ENCODE data around the gene XG.
"Not testable (repeated sequence)": the region's sequence is repeated elsewhere in the genome, so short reads cannot be mapped to it uniquely, and the experiment has no call there.

Gene XG

DNA sequence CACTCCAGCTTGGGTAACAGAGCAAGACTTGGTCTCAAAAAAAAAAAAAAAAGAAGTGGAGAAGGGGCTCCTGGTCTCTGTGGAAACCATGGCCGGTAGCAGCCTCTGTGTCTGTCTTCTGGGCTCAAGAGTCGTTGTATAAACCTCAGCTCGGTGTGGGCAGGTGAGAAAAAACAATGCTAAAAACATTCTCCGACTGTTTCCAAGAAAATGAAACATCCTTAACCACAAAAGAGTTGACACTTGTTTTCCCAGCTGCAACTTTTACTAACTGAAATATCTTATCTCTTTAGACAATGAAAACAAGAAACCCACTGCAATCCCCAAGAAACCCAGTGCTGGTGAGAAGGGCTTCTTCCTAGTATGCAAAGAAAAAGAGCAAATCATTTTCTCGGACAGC is 34.5 kb upstream of the XG start:
- TF ChIP-seq, protein P1, sequence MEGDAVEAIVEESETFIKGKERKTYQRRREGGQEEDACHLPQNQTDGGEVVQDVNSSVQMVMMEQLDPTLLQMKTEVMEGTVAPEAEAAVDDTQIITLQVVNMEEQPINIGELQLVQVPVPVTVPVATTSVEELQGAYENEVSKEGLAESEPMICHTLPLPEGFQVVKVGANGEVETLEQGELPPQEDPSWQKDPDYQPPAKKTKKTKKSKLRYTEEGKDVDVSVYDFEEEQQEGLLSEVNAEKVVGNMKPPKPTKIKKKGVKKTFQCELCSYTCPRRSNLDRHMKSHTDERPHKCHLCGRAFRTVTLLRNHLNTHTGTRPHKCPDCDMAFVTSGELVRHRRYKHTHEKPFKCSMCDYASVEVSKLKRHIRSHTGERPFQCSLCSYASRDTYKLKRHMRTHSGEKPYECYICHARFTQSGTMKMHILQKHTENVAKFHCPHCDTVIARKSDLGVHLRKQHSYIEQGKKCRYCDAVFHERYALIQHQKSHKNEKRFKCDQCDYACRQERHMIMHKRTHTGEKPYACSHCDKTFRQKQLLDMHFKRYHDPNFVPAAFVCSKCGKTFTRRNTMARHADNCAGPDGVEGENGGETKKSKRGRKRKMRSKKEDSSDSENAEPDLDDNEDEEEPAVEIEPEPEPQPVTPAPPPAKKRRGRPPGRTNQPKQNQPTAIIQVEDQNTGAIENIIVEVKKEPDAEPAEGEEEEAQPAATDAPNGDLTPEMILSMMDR (IDR thresholded peaks at IDR 0.05; ENCODE audit: control insufficient read depth, extremely low read depth, insufficient read depth) = no peak
- DNase-seq (ENCODE audit: low read depth) = no peak
- no peak overlapping the region for H3K4me3 ChIP-seq (ENCODE audit: low read depth, low read length)

DNA sequence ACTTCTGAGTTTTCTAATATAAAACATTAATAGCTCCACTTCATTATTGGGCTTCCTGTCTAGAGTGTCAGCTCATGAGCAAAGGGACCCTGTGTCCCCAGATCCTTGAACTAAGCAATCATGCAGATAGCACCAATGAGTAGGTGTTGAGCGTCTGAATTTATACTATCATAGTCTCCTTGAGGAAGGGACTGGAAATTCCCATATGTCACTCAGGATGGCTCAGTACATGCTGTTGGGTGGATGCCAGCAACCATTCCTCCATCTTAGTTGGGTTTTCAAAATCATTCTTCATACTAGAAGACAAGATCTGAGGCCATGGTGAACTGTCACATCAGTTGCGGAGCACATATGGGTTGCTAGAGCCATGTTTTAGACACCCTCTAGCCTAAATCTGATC is 33.0 kb upstream of the XG start:
- TF ChIP-seq, protein P1 (IDR thresholded peaks at IDR 0.05; ENCODE audit: control insufficient read depth, extremely low read depth, insufficient read depth) = no peak
- no peak for DNase-seq (ENCODE audit: low read depth)

DNA sequence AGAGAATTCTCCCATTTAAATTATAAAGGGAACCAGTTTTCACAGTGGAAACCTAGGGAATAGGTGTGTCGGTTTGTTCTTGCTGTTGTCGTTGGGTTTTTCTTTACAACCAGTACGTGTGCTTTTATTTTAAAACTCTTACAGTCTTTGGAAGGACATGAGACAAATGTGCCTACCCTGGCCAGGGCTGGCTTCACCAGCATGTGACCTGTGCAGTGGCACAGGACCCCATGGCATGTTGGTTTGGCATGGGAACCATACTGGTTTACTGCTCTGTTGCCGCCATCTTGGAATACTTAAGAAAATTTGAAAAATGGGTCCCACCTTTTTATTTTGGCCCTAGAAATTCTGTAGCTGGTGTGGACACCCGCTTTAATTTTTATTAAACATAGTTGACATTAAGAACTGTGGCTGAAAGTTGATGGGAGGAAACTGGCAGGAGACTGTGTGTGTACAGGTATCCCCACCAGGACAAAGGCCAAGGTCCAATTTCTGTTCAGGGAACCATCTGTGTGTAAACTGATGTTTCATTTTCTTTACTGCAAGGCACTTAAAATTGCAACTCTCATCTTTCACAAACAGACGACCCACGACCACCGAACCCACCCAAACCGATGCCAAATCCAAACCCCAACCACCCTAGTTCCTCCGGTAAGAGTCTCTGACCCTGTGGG is 31.9 kb upstream of the XG start:
- DNase-seq (ENCODE audit: low read depth) = no peak
- no peak overlapping the region for H3K4me3 ChIP-seq (ENCODE audit: low read depth, low read length)
- TF ChIP-seq, protein P1 (IDR thresholded peaks at IDR 0.05; ENCODE audit: control insufficient read depth, extremely low read depth, insufficient read depth) = no peak

More for the DNA sequence above, 33.0 kb upstream of the XG start:
- H3K4me3 ChIP-seq (ENCODE audit: low read depth, low read length) = no peak overlapping the region

DNA sequence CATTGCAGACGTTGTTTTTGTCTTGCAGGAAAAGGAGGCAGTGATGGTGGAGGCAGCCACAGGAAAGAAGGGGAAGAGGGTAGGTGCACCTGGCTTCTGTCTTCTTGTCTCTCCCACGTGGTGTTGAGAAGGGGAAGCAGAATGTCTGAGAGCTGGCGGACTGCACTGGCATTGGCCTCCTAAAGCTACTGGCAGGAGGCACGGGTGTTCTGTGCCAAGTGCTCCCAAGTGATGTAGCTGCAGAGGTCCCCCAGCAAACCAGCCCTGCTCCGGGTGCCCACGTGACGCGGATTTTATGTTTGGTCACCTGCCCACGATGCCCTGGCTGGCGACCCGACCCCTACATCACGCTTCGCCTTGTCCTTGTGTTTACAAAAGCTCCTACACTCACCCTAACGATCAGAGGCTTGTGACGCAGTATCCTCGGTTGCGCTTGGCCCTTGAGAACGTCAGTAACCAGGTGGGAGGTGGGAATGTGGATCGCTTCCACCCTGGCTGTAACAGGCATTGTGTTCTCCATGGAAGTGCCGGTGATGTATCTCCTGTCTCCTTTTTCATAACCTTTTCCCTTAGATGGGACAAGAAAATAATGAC is 28.5 kb upstream of the XG start:
- TF ChIP-seq, protein P1 (IDR thresholded peaks at IDR 0.05; ENCODE audit: control insufficient read depth, extremely low read depth, insufficient read depth) = no peak
- H3K4me3 ChIP-seq (ENCODE audit: low read depth, low read length) = no peak overlapping the region
- no peak for DNase-seq (ENCODE audit: low read depth)

DNA sequence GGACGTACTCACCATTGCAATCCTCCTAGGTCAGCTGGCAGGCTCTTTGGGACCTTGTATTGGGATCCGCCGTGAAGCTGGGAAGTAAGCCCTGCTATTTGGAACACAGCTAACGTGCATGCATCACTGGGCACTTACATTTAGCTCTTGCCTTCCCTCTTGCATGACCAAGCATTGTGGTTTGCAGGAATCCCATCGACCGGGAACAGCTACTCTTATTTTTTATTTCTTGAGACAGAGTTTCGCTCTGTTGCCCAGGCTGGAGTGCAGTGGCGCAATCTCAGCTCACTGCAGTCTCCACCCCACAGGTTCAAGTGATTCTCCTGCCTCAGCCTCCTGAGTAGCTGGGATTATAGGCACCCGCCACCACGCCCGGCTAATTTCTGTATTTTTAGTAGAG is 24.6 kb upstream of the XG start:
- not testable (repeated sequence) for H3K4me3 ChIP-seq (ENCODE audit: low read depth, low read length); DNase-seq (ENCODE audit: low read depth)

DNA sequence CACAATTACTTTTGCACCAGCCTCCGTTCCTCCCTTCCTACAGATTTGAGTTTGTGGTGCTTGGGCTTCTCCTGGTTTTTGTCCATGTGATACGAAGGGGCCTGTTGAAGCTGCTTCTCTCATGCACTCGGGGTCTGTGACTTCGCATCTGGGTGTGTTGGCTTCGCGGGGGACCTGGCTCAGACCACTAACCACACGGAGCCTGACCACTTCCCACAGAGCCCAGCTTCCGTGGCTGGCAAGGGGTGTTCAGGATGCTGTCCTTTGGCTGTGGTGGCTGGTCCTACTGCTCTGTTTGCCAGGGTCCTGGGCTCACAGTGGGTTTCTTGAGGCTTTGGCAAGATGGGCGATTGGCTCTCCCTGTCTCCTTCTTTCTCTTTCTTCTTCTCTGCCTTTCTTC is 19.8 kb upstream of the XG start:
- TF ChIP-seq, protein P1 (IDR thresholded peaks at IDR 0.05; ENCODE audit: control insufficient read depth, extremely low read depth, insufficient read depth) = no peak
- no peak overlapping the region for H3K4me3 ChIP-seq (ENCODE audit: low read depth, low read length)
- DNase-seq (ENCODE audit: low read depth) = no peak

DNA sequence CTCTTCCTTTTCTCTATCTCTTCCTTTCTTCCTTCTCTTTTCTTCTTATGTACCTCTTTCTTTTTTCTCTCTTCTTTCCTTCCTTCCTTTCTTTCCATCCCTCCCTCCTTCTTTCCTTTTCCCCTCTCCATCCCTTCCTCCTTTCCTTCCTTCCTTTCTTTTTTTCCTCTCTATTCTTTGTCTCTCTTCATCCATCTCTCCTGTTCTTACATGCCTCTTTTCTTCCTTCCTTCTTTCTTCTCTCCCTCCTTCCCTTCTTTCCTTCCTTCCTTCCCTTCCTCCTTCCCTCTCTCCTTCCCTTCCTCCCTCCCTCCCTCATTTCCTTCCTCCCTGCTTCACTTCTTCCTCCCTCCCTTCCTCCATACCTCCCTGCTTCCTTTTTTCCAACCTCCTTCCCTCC is 19.2 kb upstream of the XG start:
- TF ChIP-seq, protein P1 (IDR thresholded peaks at IDR 0.05; ENCODE audit: control insufficient read depth, extremely low read depth, insufficient read depth) = no peak
- DNase-seq (ENCODE audit: low read depth) = no peak
- H3K4me3 ChIP-seq (ENCODE audit: low read depth, low read length) = no peak overlapping the region
